K562 (cell line): ENCODE data around the gene HSD3B7. TPM values are rescaled to one million over a fixed set of nuclear protein-coding genes. Genes with fewer than 3 reads are reported as not detected.

Experiments
- ILF3 ChIP-seq: fragments of 450-650 bp; IDR thresholded peaks from 2 replicates; pipeline ENCODE4 v1.6.1; 2018; ENCODE audit warnings: antibody characterized with exemption, mild to moderate bottlenecking, moderate library complexity, borderline replicate concordance
- NUFIP1 ChIP-seq: fragments of 450-650 bp; IDR thresholded peaks from 2 replicates; pipeline ENCODE4 v1.6.1; 2018; ENCODE audit not compliant: partially characterized antibody
- POLR3A ChIP-seq: IDR thresholded peaks from 2 replicates; pipeline ENCODE4 v1.6.1; 2011; ENCODE audit warnings: borderline replicate concordance, mild to moderate bottlenecking, moderate library complexity; ENCODE audit not compliant: insufficient read length, insufficient read depth; ENCODE audit errors: extremely low read depth
- SAP30 ChIP-seq: fragments of 200-600 bp; sonication (generic); IDR thresholded peaks from 2 replicates; pipeline ENCODE4 v1.6.1; 2012; ENCODE audit warnings: borderline replicate concordance, low read depth, mild to moderate bottlenecking, moderate library complexity, low read length, control low read depth, inconsistent platforms; ENCODE audit not compliant: insufficient read depth, poor library complexity, severe bottlenecking
- SIN3B ChIP-seq: fragments of 450-650 bp; IDR thresholded peaks from 2 replicates; pipeline ENCODE4 v1.6.1; 2017; ENCODE audit warnings: low read depth, mild to moderate bottlenecking, moderate library complexity
- ZNF316 ChIP-seq: fragments of 450-650 bp; IDR thresholded peaks from 2 replicates; pipeline ENCODE4 v1.6.1; 2016
- ZNF639 ChIP-seq, 2 experiments: fragments of 200-800 bp in 1 of 2; sonication (Bioruptor generic) in 1 of 2; sonication (generic) in 1 of 2; formaldehyde crosslinking in 1 of 2; IDR thresholded peaks in 1 of 2; conservative IDR thresholded peaks in 1 of 2; 2 replicates each; pipeline versions ENCODE4 v1.5.0 to v1.6.1; 2016 to 2020; ENCODE audit warnings: missing compliant biosample characterization in 1 of 2, missing genetic modification characterization in 1 of 2, missing genetic modification reagents in 1 of 2
- polyA plus RNA-seq, 8 experiments: library from polyadenylated mRNA; depleted of rRNA in 4 of 8; stranded (reverse) in 5 of 8; unstranded in 3 of 8; fragments of >200 nt; fragmentation: Nextera tagmentation in 2 of 8; fragmentation: Illumina TruSeq in 1 of 8; extraction: Ambion mirVana in 2 of 8; extraction: Trizol in 1 of 8; gene quantifications; 2 replicates each; pipeline versions ENCODE4 v1.2.1 to v1.2.3, GENCODE V29; 2011 to 2014; ENCODE audit warnings: inconsistent platforms in 1 of 8, missing spikeins in 1 of 8
- total RNA-seq, 7 experiments: library from RNA; depleted of rRNA in 6 of 7; stranded (reverse); fragments of >200 nt in 6 of 7; fragmentation: Illumina TruSeq in 2 of 7; extraction: Trizol in 2 of 7; gene quantifications; 2 replicates each; pipeline versions ENCODE4 v1.2.1 to v1.2.3, GENCODE V29; 2011 to 2021; ENCODE audit warnings: low replicate concordance in 1 of 7
- TF ChIP-seq, protein P1 (sequence below), 2 experiments: fragments of 450-650 bp in 1 of 2; sonication (generic) in 1 of 2; formaldehyde crosslinking in 1 of 2; IDR thresholded peaks; 2 replicates each; pipeline versions ENCODE4 v1.7.1 to v1.9.0; 2016 to 2022; ENCODE audit warnings: inconsistent platforms in 1 of 2, mild to moderate bottlenecking in 1 of 2, missing genetic modification reagents in 1 of 2

HSD3B7 gene
- total and polyA plus RNA-seq, 9 of the 15 experiments (the other 6 are each of a cell fraction or from before 2014, with no cell fraction given): 5.4 to 49.1 (median 23.0) TPM

- TF ChIP-seq, protein P1, sequence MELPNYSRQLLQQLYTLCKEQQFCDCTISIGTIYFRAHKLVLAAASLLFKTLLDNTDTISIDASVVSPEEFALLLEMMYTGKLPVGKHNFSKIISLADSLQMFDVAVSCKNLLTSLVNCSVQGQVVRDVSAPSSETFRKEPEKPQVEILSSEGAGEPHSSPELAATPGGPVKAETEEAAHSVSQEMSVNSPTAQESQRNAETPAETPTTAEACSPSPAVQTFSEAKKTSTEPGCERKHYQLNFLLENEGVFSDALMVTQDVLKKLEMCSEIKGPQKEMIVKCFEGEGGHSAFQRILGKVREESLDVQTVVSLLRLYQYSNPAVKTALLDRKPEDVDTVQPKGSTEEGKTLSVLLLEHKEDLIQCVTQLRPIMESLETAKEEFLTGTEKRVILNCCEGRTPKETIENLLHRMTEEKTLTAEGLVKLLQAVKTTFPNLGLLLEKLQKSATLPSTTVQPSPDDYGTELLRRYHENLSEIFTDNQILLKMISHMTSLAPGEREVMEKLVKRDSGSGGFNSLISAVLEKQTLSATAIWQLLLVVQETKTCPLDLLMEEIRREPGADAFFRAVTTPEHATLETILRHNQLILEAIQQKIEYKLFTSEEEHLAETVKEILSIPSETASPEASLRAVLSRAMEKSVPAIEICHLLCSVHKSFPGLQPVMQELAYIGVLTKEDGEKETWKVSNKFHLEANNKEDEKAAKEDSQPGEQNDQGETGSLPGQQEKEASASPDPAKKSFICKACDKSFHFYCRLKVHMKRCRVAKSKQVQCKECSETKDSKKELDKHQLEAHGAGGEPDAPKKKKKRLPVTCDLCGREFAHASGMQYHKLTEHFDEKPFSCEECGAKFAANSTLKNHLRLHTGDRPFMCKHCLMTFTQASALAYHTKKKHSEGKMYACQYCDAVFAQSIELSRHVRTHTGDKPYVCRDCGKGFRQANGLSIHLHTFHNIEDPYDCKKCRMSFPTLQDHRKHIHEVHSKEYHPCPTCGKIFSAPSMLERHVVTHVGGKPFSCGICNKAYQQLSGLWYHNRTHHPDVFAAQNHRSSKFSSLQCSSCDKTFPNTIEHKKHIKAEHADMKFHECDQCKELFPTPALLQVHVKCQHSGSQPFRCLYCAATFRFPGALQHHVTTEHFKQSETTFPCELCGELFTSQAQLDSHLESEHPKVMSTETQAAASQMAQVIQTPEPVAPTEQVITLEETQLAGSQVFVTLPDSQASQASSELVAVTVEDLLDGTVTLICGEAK (IDR thresholded peaks at IDR 0.05): peak; percentile 89
- TF ChIP-seq, protein P1 (CRISPR knock-in tag; IDR thresholded peaks at IDR 0.05): no peak
- TF ChIP-seq ILF3 (no peak), NUFIP1 (no peak), SIN3B (peak; percentile 92), POLR3A (no peak), SAP30 (no peak), ZNF316 (no peak), ZNF639 (CRISPR knock-in tag; conservative IDR thresholded peaks at IDR 0.05 in 1 of 2, IDR thresholded peaks at IDR 0.05 in 1 of 2) (peak in 1 of 2 experiments; percentile 96; a peak in 2 of 4 replicates)
Observed at GRCh38 chr16:30957456-30958174, 27.4 kb upstream of the HSD3B7 start, which contains the start of gene SETD1A (continued).
